HepG2 (cell line): ENCODE measurements around the gene SERTAD2. TPM values are rescaled to one million over a fixed set of nuclear protein-coding genes. Genes with fewer than 3 reads are reported as not detected.

Experiments used
- ADNP ChIP-seq: sonication (generic); formaldehyde crosslinking; IDR thresholded peaks from 2 replicates; pipeline ENCODE4 v1.4.0; 2020; ENCODE audit warnings: missing genetic modification reagents
- ARID2 ChIP-seq: sonication (generic); formaldehyde crosslinking; IDR thresholded peaks from 2 replicates; pipeline ENCODE4 v1.8.1; 2022; ENCODE audit warnings: mild to moderate bottlenecking, missing genetic modification reagents, borderline replicate concordance
- ATM ChIP-seq: fragments of 450-650 bp; IDR thresholded peaks from 2 replicates; pipeline ENCODE4 v1.7.1; 2017; ENCODE audit warnings: mild to moderate bottlenecking, borderline replicate concordance
- CEBPB ChIP-seq: IDR thresholded peaks from 2 replicates; pipeline ENCODE4 v1.6.1; 2011; ENCODE audit warnings: low read depth, low read length, improper control_type of control experiment, borderline replicate concordance
- DNMT1 ChIP-seq: sonication (generic); formaldehyde crosslinking; IDR thresholded peaks from 2 replicates; pipeline ENCODE4 v1.5.1; 2020; ENCODE audit warnings: mild to moderate bottlenecking, missing genetic modification reagents
- FOXP1 ChIP-seq, 2 experiments: fragments of 450-650 bp in 1 of 2; IDR thresholded peaks; 2 replicates each; pipeline ENCODE4 v1.6.1; 2017 to 2018; ENCODE audit warnings: antibody characterized with exemption in 1 of 2
- HNRNPL ChIP-seq: fragments of 200-400 bp; formaldehyde crosslinking; IDR thresholded peaks from 2 replicates; pipeline ENCODE4 v1.6.1; 2017; ENCODE audit warnings: mild to moderate bottlenecking, low read depth, low read length
- IKZF1 ChIP-seq: fragments of 450-650 bp; IDR thresholded peaks from 2 replicates; pipeline ENCODE4 v1.7.1; 2016
- JUN ChIP-seq: sonication (generic); formaldehyde crosslinking; IDR thresholded peaks from 2 replicates; pipeline ENCODE4 v1.4.0; 2020; ENCODE audit warnings: mild to moderate bottlenecking, missing genetic modification reagents
- MAFF ChIP-seq: IDR thresholded peaks from 2 replicates; pipeline ENCODE4 v1.6.1; 2011; ENCODE audit warnings: low read depth, low read length, improper control_type of control experiment
- NCOA5 ChIP-seq: sonication (generic); formaldehyde crosslinking; IDR thresholded peaks from 2 replicates; pipeline ENCODE4 v1.4.0; 2020; ENCODE audit warnings: missing genetic modification reagents
- NKX3-1 ChIP-seq: sonication (generic); formaldehyde crosslinking; IDR thresholded peaks from 2 replicates; pipeline ENCODE4 v1.5.0; 2020; ENCODE audit warnings: missing genetic modification reagents
- POLR2AphosphoS2 ChIP-seq: IDR thresholded peaks from 2 replicates; pipeline ENCODE4 v1.6.1; 2011; ENCODE audit warnings: low read depth, low read length, improper control_type of control experiment
- POLR2AphosphoS5 ChIP-seq: IDR thresholded peaks from 2 replicates; pipeline ENCODE4 v1.6.1; 2012; ENCODE audit warnings: low read depth, low read length
- PREB ChIP-seq: sonication (generic); formaldehyde crosslinking; IDR thresholded peaks from 2 replicates; pipeline ENCODE4 v1.4.0; 2020; ENCODE audit warnings: missing genetic modification reagents
- TCF12 ChIP-seq, 2 experiments: fragments of 450-650 bp in 1 of 2; sonication (generic) in 1 of 2; formaldehyde crosslinking in 1 of 2; IDR thresholded peaks; 2 replicates each; pipeline versions ENCODE4 v1.6.1 to v1.8.0; 2017 to 2022; ENCODE audit warnings: antibody characterized with exemption in 1 of 2, mild to moderate bottlenecking in 1 of 2, missing genetic modification reagents in 1 of 2, moderate library complexity in 1 of 2
- U2AF1 ChIP-seq: fragments of 200-400 bp; formaldehyde crosslinking; optimal IDR thresholded peaks from 2 replicates; pipeline ENCODE3; 2017; ENCODE audit warnings: mild to moderate bottlenecking, low read depth, low read length
- ZNF142 ChIP-seq: sonication (generic); formaldehyde crosslinking; IDR thresholded peaks from 2 replicates; pipeline ENCODE4 v1.4.0; 2020; ENCODE audit warnings: missing genetic modification reagents
- ZNF143 ChIP-seq: sonication (generic); formaldehyde crosslinking; IDR thresholded peaks from 2 replicates; pipeline ENCODE4 v1.4.0; 2020; ENCODE audit warnings: missing genetic modification reagents
- ZNF383 ChIP-seq: sonication (generic); formaldehyde crosslinking; IDR thresholded peaks from 2 replicates; pipeline ENCODE4 v1.4.0; 2020; ENCODE audit warnings: missing genetic modification reagents, mild to moderate bottlenecking, borderline replicate concordance
- ZNF563 ChIP-seq: sonication (generic); formaldehyde crosslinking; IDR thresholded peaks from 2 replicates; pipeline ENCODE4 v1.8.0; 2022; ENCODE audit warnings: mild to moderate bottlenecking, moderate library complexity, missing genetic modification reagents
- ZNF784 ChIP-seq: sonication (generic); formaldehyde crosslinking; IDR thresholded peaks from 2 replicates; pipeline ENCODE4 v1.5.1; 2020; ENCODE audit warnings: missing genetic modification reagents, mild to moderate bottlenecking, borderline replicate concordance
- polyA plus RNA-seq, 8 experiments: library from polyadenylated mRNA; depleted of rRNA in 3 of 8; stranded (reverse) in 7 of 8; unstranded in 1 of 8; fragments of >200 nt; fragmentation: Illumina TruSeq in 4 of 8; extraction: Trizol in 4 of 8; gene quantifications; 2 replicates each; pipeline versions ENCODE4 v1.2.1 to v1.2.3, GENCODE V29; 2011 to 2016; ENCODE audit warnings: low read depth in 4 of 8, missing spikeins in 1 of 8, mixed read lengths in 1 of 8; ENCODE audit not compliant: insufficient read depth in 1 of 8
- total RNA-seq, 5 experiments: library from RNA; depleted of rRNA; stranded (reverse); fragments of >200 nt; fragmentation: Illumina TruSeq; extraction: Trizol; gene quantifications; 2 replicates each; pipeline ENCODE4 v1.2.3, GENCODE V29; 2016; ENCODE audit warnings: low read depth in 1 of 5
- TF ChIP-seq, protein P1 (sequence below): IDR thresholded peaks from 2 replicates; pipeline ENCODE4 v1.6.1; 2016; ENCODE audit warnings: low read depth, borderline replicate concordance

Gene SERTAD2
- total and polyA plus RNA-seq, 2 of the 13 experiments (the other 11 are each of a cell fraction or from before 2014, with no cell fraction given): 6.7 to 22.6 TPM

- TF ChIP-seq PREB (CRISPR knock-in tag): no peak
- peak; percentile 38; the same call in 1 of the 2 replicates for TF ChIP-seq CEBPB
- TF ChIP-seq, protein P1, sequence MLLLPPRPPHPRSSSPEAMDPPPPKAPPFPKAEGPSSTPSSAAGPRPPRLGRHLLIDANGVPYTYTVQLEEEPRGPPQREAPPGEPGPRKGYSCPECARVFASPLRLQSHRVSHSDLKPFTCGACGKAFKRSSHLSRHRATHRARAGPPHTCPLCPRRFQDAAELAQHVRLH (CRISPR knock-in tag): no peak
- no peak for TF ChIP-seq ZNF142 (CRISPR knock-in tag)
- TF ChIP-seq FOXP1 (IDR thresholded peaks at IDR 0.05): no peak
- TF ChIP-seq FOXP1 (CRISPR knock-in tag; IDR thresholded peaks at IDR 0.05): no peak
- TF ChIP-seq NKX3-1 (CRISPR knock-in tag): 0 out of 2 replicates have a peak, but pooled peaks have one; percentile 20
- no peak for TF ChIP-seq NCOA5
- TF ChIP-seq ZNF143 (CRISPR knock-in tag): peak; percentile 9; the same call in 1 of the 2 replicates
- TF ChIP-seq DNMT1: peak; percentile 92; the same call in 1 of the 2 replicates
- no peak for TF ChIP-seq ZNF383
- no peak for TF ChIP-seq ATM
- TF ChIP-seq ZNF784 (CRISPR knock-in tag): peak; percentile 43; the same call in 1 of the 2 replicates
- TF ChIP-seq ADNP (CRISPR knock-in tag): no peak
- peak; percentile 81 for TF ChIP-seq POLR2AphosphoS5
- no peak for TF ChIP-seq MAFF
- no peak for TF ChIP-seq HNRNPL
- no peak for TF ChIP-seq JUN
- 0 out of 2 replicates have a peak, but pooled peaks have one; percentile 27 for TF ChIP-seq ARID2 (CRISPR knock-in tag)
- TF ChIP-seq IKZF1: no peak
- TF ChIP-seq U2AF1: peak; percentile 40
- TF ChIP-seq ZNF563: no peak
- no peak for TF ChIP-seq TCF12 (IDR thresholded peaks at IDR 0.05)
- 0 out of 2 replicates have a peak, but pooled peaks have one; percentile 28 for TF ChIP-seq TCF12 (CRISPR knock-in tag; IDR thresholded peaks at IDR 0.05)
- peak; percentile 76; the same call in 1 of the 2 replicates for TF ChIP-seq POLR2AphosphoS2
Observed at GRCh38 chr2:64654063-64654811, 524 bp upstream of the SERTAD2 start (continued).
